NCI-H69 (cell line): Measurements from ENCODE around the gene IFIT5.
"Not testable (repeated sequence)": the region's sequence is repeated elsewhere in the genome, so short reads cannot be mapped to it uniquely, and the experiment has no call there.

Source experiments
- DNase-seq: peaks from one replicate; lab custom pipeline; 2025; lab: John Stamatoyannopoulos, UW

Gene IFIT5

GRCh38 chr10:89392974-89393373 is 21.4 kb upstream of the IFIT5 start:
- no peak for DNase-seq

GRCh38 chr10:89393898-89394297 is 20.5 kb upstream of the IFIT5 start:
- peak; percentile 32 for DNase-seq

GRCh38 chr10:89395141-89395540 is 19.2 kb upstream of the IFIT5 start:
- DNase-seq = no peak

DNA sequence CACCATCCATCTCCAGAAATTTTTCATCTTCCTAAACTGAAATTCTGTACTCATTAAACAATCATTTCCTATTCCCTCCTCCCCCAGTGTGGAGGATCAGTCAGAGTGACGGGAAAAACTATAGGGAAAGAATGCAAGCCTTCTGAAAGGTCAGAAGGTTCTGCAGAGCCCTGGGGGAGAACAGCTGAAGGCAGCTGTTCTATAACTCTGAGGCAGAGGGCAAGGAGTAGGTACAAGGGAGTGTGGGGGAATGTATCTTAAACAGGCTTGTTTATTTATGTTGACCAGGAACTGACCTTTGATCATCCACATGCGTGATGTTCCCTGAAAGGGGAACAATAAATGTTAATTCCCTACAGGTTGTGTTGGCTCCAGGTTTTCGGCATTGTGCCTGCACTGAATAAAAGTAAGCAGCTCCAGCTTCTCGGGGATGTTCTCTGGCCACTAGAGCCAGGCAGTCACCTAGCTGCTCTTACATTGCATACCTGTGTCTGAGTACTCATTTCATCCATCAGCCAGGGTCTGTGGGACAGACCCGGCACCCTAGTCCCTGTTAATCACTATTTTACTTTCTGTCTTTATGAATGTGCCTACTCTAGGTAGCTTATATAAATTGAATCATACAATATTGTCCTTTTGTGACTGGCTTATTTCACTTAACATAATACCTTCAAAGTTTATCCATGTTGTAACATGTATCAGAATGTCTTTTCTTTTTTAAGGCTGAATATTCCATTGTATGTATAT is 16.2 kb upstream of the IFIT5 start:
- DNase-seq = no peak

DNA sequence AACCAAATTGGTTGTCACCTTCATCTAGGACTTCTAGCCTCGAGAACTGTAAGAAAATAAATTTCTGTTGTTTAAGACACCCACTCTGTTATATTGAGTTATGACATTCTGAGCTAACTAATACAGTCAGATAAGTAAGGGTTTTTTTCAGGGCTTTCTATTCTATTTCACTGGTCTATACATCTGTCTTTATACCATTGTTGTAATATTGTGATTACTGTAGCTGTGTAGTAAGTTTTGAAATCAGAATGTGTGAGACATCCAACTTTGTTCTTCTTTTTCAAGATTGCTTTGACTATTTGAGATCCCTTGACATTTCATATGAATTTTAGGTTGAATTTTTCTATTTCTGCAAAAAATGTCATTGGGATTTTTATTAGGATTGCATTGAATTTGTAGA is 14.4 kb upstream of the IFIT5 start:
- no peak for DNase-seq

DNA sequence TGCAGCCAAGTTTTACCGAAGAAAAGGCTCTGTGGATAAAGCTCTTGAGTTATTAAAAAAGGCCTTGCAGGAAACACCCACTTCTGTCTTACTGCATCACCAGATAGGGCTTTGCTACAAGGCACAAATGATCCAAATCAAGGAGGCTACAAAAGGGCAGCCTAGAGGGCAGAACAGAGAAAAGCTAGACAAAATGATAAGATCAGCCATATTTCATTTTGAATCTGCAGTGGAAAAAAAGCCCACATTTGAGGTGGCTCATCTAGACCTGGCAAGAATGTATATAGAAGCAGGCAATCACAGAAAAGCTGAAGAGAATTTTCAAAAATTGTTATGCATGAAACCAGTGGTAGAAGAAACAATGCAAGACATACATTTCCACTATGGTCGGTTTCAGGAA is 11.3 kb upstream of the IFIT5 start:
- no peak for DNase-seq

DNA sequence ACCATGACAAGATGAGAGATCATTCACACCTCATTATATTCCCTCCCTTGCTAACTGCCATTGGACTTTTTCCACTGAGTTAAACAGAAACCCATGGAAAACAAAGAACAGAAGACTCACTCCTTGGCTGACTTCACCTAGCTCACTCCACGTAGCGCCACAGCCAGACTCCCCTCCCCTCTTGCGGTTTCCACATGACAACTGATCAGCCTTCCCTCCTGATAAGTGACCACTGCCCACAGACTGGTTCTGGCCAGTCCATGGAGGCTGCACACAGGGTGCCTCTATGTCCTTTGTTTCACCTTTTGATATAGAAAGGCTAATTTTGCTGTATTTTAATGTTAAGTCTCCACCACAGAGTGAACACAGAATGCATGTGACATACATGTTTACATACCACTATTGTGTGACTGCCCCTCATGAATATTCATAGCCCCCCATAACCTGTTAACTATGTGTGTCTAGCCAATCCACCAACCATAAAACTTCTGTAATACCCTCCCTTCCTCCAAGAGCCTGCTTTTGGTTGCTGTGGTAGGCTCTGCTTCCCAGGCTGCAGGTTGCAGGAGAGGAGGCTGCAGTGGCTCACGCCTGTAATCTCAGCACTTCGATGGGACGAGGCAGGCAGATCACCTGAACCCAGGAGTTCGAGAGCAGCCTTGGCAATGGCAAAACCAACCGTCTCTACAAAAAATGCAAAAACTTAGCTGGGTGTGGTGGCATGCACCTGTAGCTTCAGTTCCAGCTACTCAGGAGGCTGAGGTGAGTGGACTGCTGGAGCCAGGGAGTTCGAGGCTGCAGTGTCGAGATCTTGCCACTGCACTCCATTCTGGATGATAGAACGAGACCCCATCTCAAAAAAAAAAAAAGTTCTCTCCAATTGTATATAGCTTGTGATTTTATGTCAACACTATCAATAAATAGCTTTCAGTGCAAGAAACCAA is 10.0 kb upstream of the IFIT5 start:
- DNase-seq = no peak

- DNase-seq = not testable (repeated sequence)
These were observed 8.2 kb upstream of the IFIT5 start for GRCh38 chr10:89406178-89406577.

GRCh38 chr10:89407792-89408191 is 6.6 kb upstream of the IFIT5 start:
- DNase-seq = not testable (repeated sequence)

DNA sequence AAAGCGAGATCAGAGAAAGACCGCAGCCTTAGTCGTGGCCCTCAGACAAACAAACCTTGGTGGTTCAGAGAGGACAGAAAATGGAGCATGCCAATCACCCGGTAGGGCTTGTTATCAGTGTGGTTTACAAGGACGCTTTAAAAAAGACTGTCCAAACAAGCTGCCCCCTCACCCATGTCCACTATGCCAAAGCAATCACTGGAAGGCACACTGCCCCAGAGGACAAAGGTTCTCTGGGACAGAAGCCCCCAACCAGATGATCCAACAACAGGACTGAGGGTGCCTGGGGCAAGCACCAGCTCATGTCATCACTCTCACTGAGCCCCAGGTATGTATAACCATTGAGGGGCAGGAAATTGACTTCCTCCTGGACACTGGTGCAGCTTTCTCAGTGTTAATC is 5.1 kb upstream of the IFIT5 start:
- DNase-seq = not testable (repeated sequence)

GRCh38 chr10:89410551-89410950 is 3.8 kb upstream of the IFIT5 start:
- DNase-seq = not testable (repeated sequence)

- not testable (repeated sequence) for DNase-seq
These were observed 3.2 kb upstream of the IFIT5 start for GRCh38 chr10:89411135-89411534.

- not testable (repeated sequence) for DNase-seq
These were observed 2.1 kb upstream of the IFIT5 start for GRCh38 chr10:89412276-89412675.

- DNase-seq = no peak
These were observed 913 bp upstream of the IFIT5 start for GRCh38 chr10:89413398-89413912.

DNA sequence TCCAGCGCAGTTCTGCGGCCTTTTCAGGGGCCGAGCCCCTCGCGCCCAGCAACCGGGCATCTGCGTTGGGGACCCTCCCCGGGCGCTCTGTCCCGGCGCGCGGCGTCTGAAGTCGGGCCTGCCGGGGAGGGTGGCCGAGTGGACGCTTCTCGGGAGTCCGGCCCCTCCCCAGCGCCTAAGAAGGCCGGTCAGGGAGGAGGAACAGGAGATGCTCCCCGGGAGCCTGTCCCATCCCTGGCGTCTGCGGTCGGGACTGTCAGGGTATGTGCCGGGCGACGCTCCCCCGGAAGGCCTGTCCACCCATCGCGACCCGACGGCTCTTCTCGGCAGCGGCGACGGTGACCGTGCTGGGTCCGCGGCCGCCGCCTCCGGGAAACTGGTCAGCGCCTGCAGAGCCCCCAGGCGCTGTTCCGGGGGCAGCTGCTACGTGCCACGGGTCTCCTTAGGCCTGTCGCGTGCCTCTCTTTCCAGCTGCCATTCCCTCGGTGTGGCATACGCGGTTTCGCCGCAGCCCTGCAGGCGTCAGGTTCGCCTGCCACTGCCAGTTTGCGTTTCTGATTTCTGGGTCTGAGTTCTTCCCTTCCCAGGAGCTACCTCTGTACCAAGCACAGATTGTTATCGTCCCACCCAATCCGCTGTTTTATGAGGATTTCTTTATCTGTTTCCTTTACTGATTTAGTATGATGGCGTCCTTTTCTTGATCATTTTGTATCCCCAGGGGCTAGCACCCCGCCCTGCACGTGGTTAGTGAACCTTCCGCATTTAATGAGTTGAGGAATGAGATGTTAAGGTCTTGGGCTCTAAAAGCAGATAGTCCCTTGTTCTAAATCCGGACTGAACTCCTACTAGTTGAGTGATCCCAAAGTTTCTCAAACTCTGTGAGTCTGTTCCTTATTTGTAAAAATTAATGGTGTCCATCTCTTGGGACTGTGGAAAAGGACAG is 782 bp downstream of the IFIT5 start:
- peak; percentile 46 for DNase-seq

DNA sequence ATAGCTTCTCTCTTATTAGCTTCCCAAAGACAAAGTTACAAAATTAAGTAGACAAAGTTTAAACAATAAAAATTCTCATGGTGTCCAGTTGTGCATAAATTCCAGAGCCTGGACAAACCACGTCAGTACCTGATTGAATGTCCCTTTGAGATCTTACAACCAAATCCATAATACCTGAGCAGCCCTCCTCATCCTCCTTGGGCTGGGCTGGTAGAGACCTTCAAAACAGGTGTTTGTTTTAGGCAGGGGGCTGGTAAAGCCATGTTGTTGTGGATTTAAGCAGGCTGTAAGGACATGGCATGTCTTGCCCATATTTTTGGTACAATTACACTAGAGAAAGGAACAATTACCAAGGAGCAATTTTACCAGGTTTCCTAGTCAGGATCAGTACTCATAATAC is 2.1 kb downstream of the IFIT5 start:
- DNase-seq = no peak

DNA sequence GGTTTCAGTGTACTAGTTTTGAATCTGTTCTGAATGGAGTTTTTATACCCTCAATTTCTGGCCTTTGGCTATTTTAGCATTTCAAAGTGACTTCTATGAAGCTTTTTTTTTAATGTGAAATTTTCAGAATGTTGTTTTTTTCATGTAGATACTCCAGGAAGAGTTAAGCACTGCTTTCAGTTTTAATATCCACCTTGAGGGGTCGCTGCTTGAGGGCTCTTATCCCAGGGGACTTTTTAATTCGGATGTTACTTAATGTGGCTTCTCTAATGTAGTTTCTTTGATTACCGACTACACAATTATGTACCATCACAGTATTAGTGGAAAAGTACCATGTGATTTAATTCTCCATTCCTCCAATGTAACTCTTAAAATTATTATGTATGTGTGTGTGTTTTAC is 5.2 kb downstream of the IFIT5 start:
- DNase-seq = peak; percentile 0

DNA sequence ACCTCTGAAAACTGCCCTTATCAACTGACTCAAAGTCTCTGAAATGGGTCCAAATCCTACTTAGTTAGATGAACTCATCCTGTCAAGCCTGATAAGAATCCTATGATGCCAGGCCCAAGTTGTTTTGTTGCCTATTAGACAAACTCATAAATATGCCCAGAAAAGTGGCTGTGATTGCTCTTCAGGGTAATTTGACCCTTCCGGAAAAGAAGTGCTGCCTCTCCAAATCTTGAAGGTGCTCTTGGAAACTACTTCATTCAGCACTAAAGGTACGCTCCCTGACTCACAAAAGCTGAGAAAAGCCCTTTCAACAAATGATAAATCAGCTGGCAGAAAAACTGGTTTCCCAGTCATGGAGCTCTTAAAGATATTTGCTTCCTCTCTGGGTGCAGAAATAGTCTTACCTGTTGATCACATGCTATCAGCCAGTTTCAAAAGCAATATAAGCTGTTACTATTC is 6.7 kb downstream of the IFIT5 start:
- DNase-seq = no peak

DNA sequence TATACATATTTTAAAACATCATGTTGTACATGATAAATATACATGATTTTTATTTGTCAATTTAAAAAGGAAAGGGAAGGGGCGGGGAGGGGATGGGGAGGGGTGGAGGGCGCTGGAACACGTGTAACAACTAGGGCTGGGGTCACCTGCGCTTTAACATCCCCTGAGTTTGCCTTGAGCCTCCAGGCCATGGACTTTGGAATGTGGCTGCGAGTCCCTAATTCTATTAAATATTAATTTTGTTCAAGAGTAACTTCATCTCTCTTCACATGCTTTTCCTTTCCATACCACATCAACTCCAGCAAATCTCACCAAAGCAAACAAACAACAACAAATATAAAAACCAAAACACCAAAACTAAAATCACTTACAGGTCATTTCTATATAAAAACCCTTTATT is 10.6 kb downstream of the IFIT5 start:
- no peak for DNase-seq

- DNase-seq = peak; percentile 49
These were observed 12.0 kb downstream of the IFIT5 start for GRCh38 chr10:89426230-89426868.

DNA sequence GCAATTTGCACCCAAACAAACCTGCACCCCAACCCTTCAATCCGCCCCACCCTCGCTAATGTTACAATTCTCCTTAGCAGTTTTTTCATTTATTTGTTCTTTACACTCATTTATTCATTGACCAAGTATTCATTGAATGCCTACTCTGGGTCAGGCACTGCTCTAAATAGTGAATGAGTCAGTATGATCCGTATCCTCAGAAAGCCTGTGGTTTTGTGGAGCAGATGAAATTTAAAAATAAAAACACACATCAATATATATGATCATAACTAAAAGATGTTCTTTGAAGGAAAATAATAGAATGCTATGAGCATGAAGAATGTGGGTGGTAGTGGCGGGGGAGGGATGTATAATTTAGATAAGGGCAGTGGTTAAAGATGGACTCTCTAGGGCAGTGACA is 13.3 kb downstream of the IFIT5 start:
- DNase-seq = no peak
